Measurements from ENCODE around the gene APOB. TPM values are rescaled to one million over a fixed set of nuclear protein-coding genes. Genes with fewer than 3 reads are reported as not detected.

Gene APOB
- total RNA-seq, 1 donor from 2014 or later = not detected

DNA sequence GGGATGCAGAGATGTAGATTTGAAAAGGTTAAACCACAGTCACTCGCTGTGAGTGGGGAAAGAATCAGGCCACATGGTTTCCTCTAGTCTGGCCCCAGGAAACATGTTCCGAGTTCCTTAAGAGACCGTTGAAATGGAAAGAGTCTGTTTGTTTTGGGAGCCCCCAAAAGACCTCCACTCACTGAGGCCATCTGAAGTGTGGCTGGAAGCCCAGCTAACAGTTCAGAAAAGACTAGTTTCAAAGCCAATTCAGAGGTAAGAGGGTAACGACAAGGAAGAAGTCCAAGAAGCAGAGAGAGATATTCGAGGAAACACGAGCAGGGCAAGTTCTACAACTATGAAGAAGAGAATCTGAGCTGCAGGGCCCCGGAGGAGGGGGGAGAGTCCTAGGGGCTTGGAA lies 61.0 kb downstream of the APOB start:
- intact Hi-C loops (cut with micrococcal nuclease) = no loop called here
- POLR2A ChIA-PET = no interaction called here
- H3K27me3 Mint-ChIP-seq = peaks cover 8% of the 10 kb centered on the region
- H3K4me3 Mint-ChIP-seq = no peak overlapping the region
- CTCF ChIA-PET = no interaction called here
- no peak overlapping the region for H3K27ac Mint-ChIP-seq
- no peak for TF ChIP-seq CTCF (IDR thresholded peaks at IDR 0.05)
- DNase-seq (no peak), ATAC-seq (ENCODE audit: low read depth) (no peak)
- H3K4me1 Mint-ChIP-seq = no peaks in the 10 kb centered on the region
- no peaks in the 10 kb centered on the region for H3K36me3 Mint-ChIP-seq (ENCODE audit: low read depth)
- no peaks in the 10 kb centered on the region for H3K9me3 Mint-ChIP-seq

DNA sequence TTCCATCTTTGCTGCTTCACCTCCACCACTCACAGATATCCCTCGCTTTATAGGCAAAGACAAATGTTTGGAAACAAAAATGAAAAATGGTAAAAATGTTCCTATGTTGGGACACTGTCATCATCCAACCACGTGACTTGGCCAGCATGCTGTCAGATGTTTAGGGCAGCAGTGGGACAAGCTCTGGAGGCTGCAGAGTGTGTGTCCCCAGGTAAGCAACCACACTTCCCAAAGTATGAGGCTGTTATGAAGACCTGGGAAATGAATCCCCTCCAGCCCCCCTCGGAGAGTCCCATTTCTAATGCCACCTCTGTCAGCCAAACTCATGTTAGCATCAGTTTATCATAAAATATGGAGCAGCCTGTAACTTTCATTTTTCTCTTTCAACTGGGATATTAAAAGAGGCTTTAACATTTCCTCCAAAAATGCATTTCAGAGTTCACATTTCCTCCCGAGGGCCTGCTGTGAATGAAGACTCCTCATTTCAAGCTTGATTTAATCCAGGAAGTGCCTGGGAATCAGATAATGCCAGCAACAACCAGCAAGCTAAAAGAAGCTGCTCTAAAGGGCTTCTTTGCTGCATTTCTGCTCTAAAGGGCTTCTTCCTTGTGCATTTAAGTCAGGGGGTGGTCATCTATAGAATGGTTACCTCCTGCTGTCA lies 66.2 kb downstream of the APOB start:
- ChIA-PET CTCF (interaction anchor here (1.0 kb wide), 1 partner anchor 15 kb away, joined by 3 read pairs; no protein-coding TSS in a partner anchor), POLR2A (no interaction called here)
- TF ChIP-seq CTCF (IDR thresholded peaks at IDR 0.05) = no peak
- Mint-ChIP-seq H3K36me3 (ENCODE audit: low read depth) (no peaks in the 10 kb centered on the region), H3K4me3 (no peak overlapping the region), H3K4me1 (no peaks in the 10 kb centered on the region), H3K27ac (no peak overlapping the region), H3K9me3 (no peaks in the 10 kb centered on the region), H3K27me3 (peaks cover 7% of the 10 kb centered on the region)
- ATAC-seq (ENCODE audit: low read depth) (no peak), DNase-seq (no peak)
- intact Hi-C loops (cut with micrococcal nuclease) = no loop called here

DNA sequence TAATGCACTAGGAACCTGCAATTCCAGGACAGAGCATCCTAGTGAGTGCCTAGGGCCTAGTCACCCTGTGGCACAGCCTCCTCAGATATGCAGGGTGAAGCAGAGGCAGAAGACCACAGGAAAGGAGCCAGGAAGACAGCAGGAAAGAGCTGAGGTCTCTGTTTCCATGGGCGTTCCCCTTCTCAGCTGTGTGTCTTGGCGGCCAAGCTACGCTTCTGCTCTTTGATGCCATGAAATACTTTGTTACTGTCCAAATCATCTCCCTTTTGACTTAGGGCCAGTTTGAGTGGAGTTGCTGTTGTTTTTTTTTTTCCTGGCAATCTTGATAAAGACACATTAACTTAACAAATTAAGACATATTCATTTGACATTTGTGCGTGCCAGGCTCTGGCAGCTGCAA lies 67.3 kb downstream of the APOB start:
- H3K4me1 Mint-ChIP-seq = no peaks in the 10 kb centered on the region
- no peak for TF ChIP-seq CTCF (IDR thresholded peaks at IDR 0.05)
- no peak for DNase-seq
- no peaks in the 10 kb centered on the region for H3K36me3 Mint-ChIP-seq (ENCODE audit: low read depth)
- no peak overlapping the region for H3K27ac Mint-ChIP-seq
- POLR2A ChIA-PET = no interaction called here
- intact Hi-C loops (cut with micrococcal nuclease) = no loop called here
- H3K4me3 Mint-ChIP-seq = no peak overlapping the region
- ATAC-seq (ENCODE audit: low read depth) = no peak
- H3K9me3 Mint-ChIP-seq = no peaks in the 10 kb centered on the region
- CTCF ChIA-PET = interaction anchor here (0.6 kb wide), 1 partner anchor 17 kb away, joined by 4 read pairs; no protein-coding TSS in a partner anchor
- H3K27me3 Mint-ChIP-seq = peaks cover 4% of the 10 kb centered on the region

- POLR2A ChIA-PET = no interaction called here
- H3K4me1 Mint-ChIP-seq = no peaks in the 10 kb centered on the region
- no peak overlapping the region for H3K27ac Mint-ChIP-seq
- TF ChIP-seq CTCF (IDR thresholded peaks at IDR 0.05) = no peak
- intact Hi-C loops (cut with micrococcal nuclease) = no loop called here
- H3K36me3 Mint-ChIP-seq (ENCODE audit: low read depth) = no peaks in the 10 kb centered on the region
- ATAC-seq (ENCODE audit: low read depth) = no peak
- no peak for DNase-seq
- CTCF ChIA-PET = interaction anchor here (0.6 kb wide), 1 partner anchor 10 kb away, joined by 3 read pairs; no protein-coding TSS in a partner anchor
- H3K27me3 Mint-ChIP-seq = peaks cover 13% of the 10 kb centered on the region
- H3K9me3 Mint-ChIP-seq = no peaks in the 10 kb centered on the region
- no peak overlapping the region for H3K4me3 Mint-ChIP-seq
Measured at GRCh38 chr2:20972792-20973565, 70.9 kb downstream of the APOB start.

GRCh38 chr2:20972110-20972509 lies 71.8 kb downstream of the APOB start:
- Mint-ChIP-seq H3K4me3 (no peak overlapping the region), H3K27me3 (peaks cover 16% of the 10 kb centered on the region), H3K36me3 (ENCODE audit: low read depth) (no peaks in the 10 kb centered on the region), H3K9me3 (no peaks in the 10 kb centered on the region), H3K4me1 (no peaks in the 10 kb centered on the region), H3K27ac (no peak overlapping the region)
- CTCF ChIA-PET = interaction anchor here (0.6 kb wide), 1 partner anchor 9 kb away, joined by 3 read pairs; no protein-coding TSS in a partner anchor
- POLR2A ChIA-PET = no interaction called here
- ATAC-seq (ENCODE audit: low read depth) (no peak), DNase-seq (no peak)
- intact Hi-C loops (cut with micrococcal nuclease) = no loop called here
- no peak for TF ChIP-seq CTCF (IDR thresholded peaks at IDR 0.05)
